ENCODE results near the gene SLC4A9.

The SLC4A9 gene

DNA sequence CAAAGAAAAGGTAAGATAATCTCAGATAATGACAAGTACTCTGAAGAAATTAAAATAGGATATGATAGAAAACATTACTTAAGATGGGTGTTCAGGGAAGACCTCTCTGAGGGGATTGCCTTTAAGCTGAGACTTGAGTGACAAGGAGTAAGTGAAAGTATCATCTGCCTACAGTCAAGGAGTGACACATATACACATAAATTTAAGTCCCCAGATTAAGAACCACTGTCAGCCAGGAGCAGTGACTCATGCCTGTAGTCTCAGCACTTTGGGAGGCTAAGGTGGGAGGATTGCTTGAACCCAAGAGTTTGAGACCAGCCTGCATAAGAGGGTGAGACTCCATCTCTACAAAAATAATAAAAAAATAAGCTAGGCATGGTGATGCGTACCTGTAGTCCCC, 22.0 kb downstream of the SLC4A9 start:
- H3K9me3 ChIP-seq, result no peaks in the 10 kb centered on the region; the same call in 1 of the 2 replicates
- in situ Hi-C loops (cut with MboI; ENCODE audit: low sequenced_read_pairs), result no loop called here
- no peaks in the 10 kb centered on the region for H3K4me1 ChIP-seq
- no peak overlapping the region for H3K4me3 ChIP-seq
- no peaks in the 10 kb centered on the region for H3K36me3 ChIP-seq (replicated peaks)
- DNase-seq (ENCODE audit: low spot score in 2 of 2), result no peak
- no peaks in the 10 kb centered on the region for H3K27me3 ChIP-seq (ENCODE audit: low read depth)

- H3K36me3 ChIP-seq (replicated peaks), result no peaks in the 10 kb centered on the region
These were observed 22.9 kb downstream of the SLC4A9 start for GRCh38 chr5:140382866-140383265.

DNA sequence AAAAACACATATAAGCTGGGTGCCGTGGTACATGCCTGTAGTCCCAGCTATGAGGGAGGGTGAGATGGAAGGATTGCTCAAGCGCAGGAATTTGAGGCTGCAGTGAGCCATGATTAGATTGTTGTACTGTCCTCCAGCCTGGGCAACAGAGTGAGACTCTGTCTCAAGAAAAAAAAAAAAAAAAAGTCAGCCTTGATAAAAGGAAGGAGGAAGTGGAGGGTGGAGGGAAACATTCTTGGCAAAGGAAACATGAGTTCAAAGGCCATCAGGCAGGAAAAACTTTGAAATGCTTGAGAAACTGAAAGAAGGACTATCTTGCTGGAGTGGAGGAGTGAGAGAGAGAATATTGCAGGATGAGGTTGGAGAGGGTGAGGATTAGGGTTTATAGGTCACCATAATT, 23.3 kb downstream of the SLC4A9 start:
- Histone ChIP-seq H3K9me3 (no peaks in the 10 kb centered on the region; the same call in 1 of the 2 replicates), H3K27me3 (ENCODE audit: low read depth) (no peaks in the 10 kb centered on the region), H3K36me3 (replicated peaks) (no peaks in the 10 kb centered on the region), H3K4me1 (no peaks in the 10 kb centered on the region), H3K4me3 (no peak overlapping the region)
- in situ Hi-C loops (cut with MboI; ENCODE audit: low sequenced_read_pairs), result no loop called here
- no peak for DNase-seq (ENCODE audit: low spot score in 2 of 2)

More at GRCh38 chr5:140382866-140383265, 22.9 kb downstream of the SLC4A9 start:
- Histone ChIP-seq H3K9me3 (no peaks in the 10 kb centered on the region; the same call in 1 of the 2 replicates), H3K4me1 (no peaks in the 10 kb centered on the region), H3K27me3 (ENCODE audit: low read depth) (no peaks in the 10 kb centered on the region), H3K4me3 (no peak overlapping the region)
- in situ Hi-C loops (cut with MboI; ENCODE audit: low sequenced_read_pairs), result no loop called here
- DNase-seq (ENCODE audit: low spot score in 2 of 2), result no peak

- in situ Hi-C loops (cut with MboI; ENCODE audit: low sequenced_read_pairs), result no loop called here
- Histone ChIP-seq H3K9me3 (no peaks in the 10 kb centered on the region), H3K27me3 (ENCODE audit: low read depth) (no peaks in the 10 kb centered on the region), H3K36me3 (replicated peaks) (no peaks in the 10 kb centered on the region), H3K4me1 (no peaks in the 10 kb centered on the region), H3K4me3 (no peak overlapping the region)
- no peak for DNase-seq (ENCODE audit: low spot score in 2 of 2)
These were observed 28.1 kb downstream of the SLC4A9 start for GRCh38 chr5:140388052-140388451.

GRCh38 chr5:140391312-140391711, 31.3 kb downstream of the SLC4A9 start:
- H3K4me1 ChIP-seq, result no peaks in the 10 kb centered on the region
- no peaks in the 10 kb centered on the region for H3K9me3 ChIP-seq
- H3K36me3 ChIP-seq (replicated peaks), result no peaks in the 10 kb centered on the region
- in situ Hi-C loops (cut with MboI; ENCODE audit: low sequenced_read_pairs), result no loop called here
- no peak for DNase-seq (ENCODE audit: low spot score in 2 of 2)
- H3K4me3 ChIP-seq, result no peak overlapping the region
- no peaks in the 10 kb centered on the region for H3K27me3 ChIP-seq (ENCODE audit: low read depth)

DNA sequence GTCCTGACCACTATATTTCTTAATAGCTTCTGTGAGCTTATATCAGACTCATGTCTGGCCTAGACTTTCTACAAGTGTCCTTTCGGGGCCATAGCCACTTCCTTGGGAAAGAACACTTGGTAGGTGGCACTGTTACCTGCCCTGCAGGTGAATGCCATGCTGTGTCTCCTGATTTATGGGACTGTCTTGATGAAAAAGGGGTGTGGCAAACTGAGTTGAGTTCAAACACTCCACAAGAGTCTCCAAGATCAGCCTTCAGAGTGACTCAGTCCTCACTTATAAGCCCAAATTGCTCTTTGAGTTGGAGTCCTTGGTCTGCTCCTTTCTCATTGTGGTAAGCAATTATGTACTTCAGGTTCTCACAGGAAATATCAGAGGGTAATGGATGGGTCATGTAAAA, 31.7 kb downstream of the SLC4A9 start:
- Histone ChIP-seq H3K36me3 (replicated peaks) (no peaks in the 10 kb centered on the region), H3K9me3 (no peaks in the 10 kb centered on the region), H3K4me1 (no peaks in the 10 kb centered on the region), H3K27me3 (ENCODE audit: low read depth) (no peaks in the 10 kb centered on the region), H3K4me3 (no peak overlapping the region)
- no peak for DNase-seq (ENCODE audit: low spot score in 2 of 2)
- in situ Hi-C loops (cut with MboI; ENCODE audit: low sequenced_read_pairs), result no loop called here

- in situ Hi-C loops (cut with MboI; ENCODE audit: low sequenced_read_pairs), result no loop called here
- Histone ChIP-seq H3K27me3 (ENCODE audit: low read depth) (no peaks in the 10 kb centered on the region), H3K36me3 (replicated peaks) (no peaks in the 10 kb centered on the region), H3K4me3 (no peak overlapping the region), H3K9me3 (no peaks in the 10 kb centered on the region), H3K4me1 (peaks cover 6% of the 10 kb centered on the region)
- no peak for DNase-seq (ENCODE audit: low spot score in 2 of 2)
These were observed 33.7 kb downstream of the SLC4A9 start for GRCh38 chr5:140393738-140394137.

- no peaks in the 10 kb centered on the region; the same call in 1 of the 2 replicates for H3K36me3 ChIP-seq (replicated peaks)
- in situ Hi-C loops (cut with MboI; ENCODE audit: low sequenced_read_pairs), result no loop called here
- DNase-seq (ENCODE audit: low spot score in 2 of 2), result peak; percentile 69 to 85
These were observed 38.4 kb downstream of the SLC4A9 start for GRCh38 chr5:140398379-140398811.

DNA sequence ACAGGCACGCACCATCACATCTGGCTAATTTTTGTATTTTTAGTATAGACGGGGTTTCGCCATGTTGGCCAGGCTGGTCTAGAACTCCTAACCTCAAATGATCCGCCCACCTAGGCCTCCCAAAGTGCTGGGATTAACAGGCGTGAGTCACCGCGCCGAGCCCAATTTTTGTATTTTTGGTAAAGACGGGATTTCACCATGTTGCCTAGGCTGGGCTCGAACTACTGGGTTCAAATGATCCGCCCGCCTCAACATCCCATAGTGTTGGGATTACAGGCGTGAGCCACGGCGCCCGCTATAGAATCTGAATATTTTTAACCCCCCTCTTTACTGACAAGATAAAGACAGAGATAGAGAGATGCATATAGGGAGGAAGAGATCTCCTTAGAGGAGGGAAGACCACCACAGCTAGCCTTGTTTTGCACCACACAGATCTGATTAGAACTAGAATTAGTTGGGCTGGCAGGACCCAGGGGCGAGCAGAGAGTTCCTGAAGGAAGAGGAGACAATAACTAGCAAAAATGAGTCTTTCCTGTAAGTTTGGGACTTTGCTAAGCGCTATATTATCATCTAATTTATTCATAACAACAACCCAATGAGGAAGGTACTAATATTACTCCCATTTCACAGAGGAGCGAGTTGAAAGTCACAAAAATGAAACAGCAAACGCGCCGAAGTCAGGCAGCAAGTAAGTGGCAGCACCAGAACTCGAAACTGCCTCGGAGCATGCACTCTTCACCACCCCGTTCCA, 40.2 kb downstream of the SLC4A9 start:
- DNase-seq (ENCODE audit: low spot score in 2 of 2), result peak; percentile 6 to 16
- H3K36me3 ChIP-seq (replicated peaks), result peaks cover 5% of the 10 kb centered on the region
- in situ Hi-C loops (cut with MboI; ENCODE audit: low sequenced_read_pairs), result no loop called here
- H3K27me3 ChIP-seq (ENCODE audit: low read depth), result no peaks in the 10 kb centered on the region
- peaks cover 23% of the 10 kb centered on the region for H3K4me1 ChIP-seq
- H3K4me3 ChIP-seq, result peak overlapping the region; percentile 96
- no peaks in the 10 kb centered on the region for H3K9me3 ChIP-seq

More at GRCh38 chr5:140398379-140398811, 38.4 kb downstream of the SLC4A9 start:
- Histone ChIP-seq H3K9me3 (no peaks in the 10 kb centered on the region), H3K4me3 (no peak overlapping the region), H3K27me3 (ENCODE audit: low read depth) (no peaks in the 10 kb centered on the region), H3K4me1 (peaks cover 19% of the 10 kb centered on the region)

- Histone ChIP-seq H3K27me3 (ENCODE audit: low read depth) (no peaks in the 10 kb centered on the region), H3K4me1 (peaks cover 23% of the 10 kb centered on the region), H3K4me3 (peak overlapping the region; percentile 96), H3K9me3 (no peaks in the 10 kb centered on the region), H3K36me3 (replicated peaks) (peaks cover 7% of the 10 kb centered on the region)
- in situ Hi-C loops (cut with MboI; ENCODE audit: low sequenced_read_pairs), result no loop called here
- DNase-seq (ENCODE audit: low spot score in 2 of 2), result peak; percentile 95 to 96
These were observed 40.9 kb downstream of the SLC4A9 start for GRCh38 chr5:140400730-140401361.

GRCh38 chr5:140401362-140402257, 41.6 kb downstream of the SLC4A9 start, which contains the start of gene ANKHD1:
Gene ANKHD1 (plus strand): TSS chr5:140401833. CDS start chr5:140401968, 135 bp downstream.
- peaks cover 23% of the 10 kb centered on the region for H3K4me1 ChIP-seq
- in situ Hi-C loops (cut with MboI; ENCODE audit: low sequenced_read_pairs), result no loop called here
- H3K27me3 ChIP-seq (ENCODE audit: low read depth), result no peaks in the 10 kb centered on the region
- H3K9me3 ChIP-seq, result no peaks in the 10 kb centered on the region
- H3K4me3 ChIP-seq, result peak within 1 kb of the TSS; percentile 96
- peak; percentile 98 to 99 for DNase-seq (ENCODE audit: low spot score in 2 of 2)
- H3K36me3 ChIP-seq (replicated peaks), result peaks cover 7% of the 10 kb centered on the region

GRCh38 chr5:140402258-140403074, 42.5 kb downstream of the SLC4A9 start:
- peaks cover 23% of the 10 kb centered on the region for H3K4me1 ChIP-seq
- peak; percentile 79 for DNase-seq (ENCODE audit: low spot score in 2 of 2)
- in situ Hi-C loops (cut with MboI; ENCODE audit: low sequenced_read_pairs), result no loop called here

GRCh38 chr5:140403613-140404012, 43.6 kb downstream of the SLC4A9 start:
- in situ Hi-C loops (cut with MboI; ENCODE audit: low sequenced_read_pairs), result no loop called here
- Histone ChIP-seq H3K4me3 (peak overlapping the region; percentile 96), H3K4me1 (peaks cover 17% of the 10 kb centered on the region), H3K27me3 (ENCODE audit: low read depth) (no peaks in the 10 kb centered on the region), H3K36me3 (replicated peaks) (peaks cover 7% of the 10 kb centered on the region), H3K9me3 (no peaks in the 10 kb centered on the region)
- DNase-seq (ENCODE audit: low spot score in 2 of 2), result no peak

More at GRCh38 chr5:140402258-140403074, 42.5 kb downstream of the SLC4A9 start:
- Histone ChIP-seq H3K27me3 (ENCODE audit: low read depth) (no peaks in the 10 kb centered on the region), H3K9me3 (no peaks in the 10 kb centered on the region), H3K4me3 (peak overlapping the region; percentile 96), H3K36me3 (replicated peaks) (peaks cover 7% of the 10 kb centered on the region)

Data from HAP-1 (cell line).